ENCODE data around the gene B4GALT3. TPM values are rescaled to one million over a fixed set of nuclear protein-coding genes. Genes with fewer than 3 reads are reported as not detected.

Gene B4GALT3
- total and polyA plus RNA-seq, 9 donors, result 16.7 to 29.8 (median 23.3) TPM

DNA sequence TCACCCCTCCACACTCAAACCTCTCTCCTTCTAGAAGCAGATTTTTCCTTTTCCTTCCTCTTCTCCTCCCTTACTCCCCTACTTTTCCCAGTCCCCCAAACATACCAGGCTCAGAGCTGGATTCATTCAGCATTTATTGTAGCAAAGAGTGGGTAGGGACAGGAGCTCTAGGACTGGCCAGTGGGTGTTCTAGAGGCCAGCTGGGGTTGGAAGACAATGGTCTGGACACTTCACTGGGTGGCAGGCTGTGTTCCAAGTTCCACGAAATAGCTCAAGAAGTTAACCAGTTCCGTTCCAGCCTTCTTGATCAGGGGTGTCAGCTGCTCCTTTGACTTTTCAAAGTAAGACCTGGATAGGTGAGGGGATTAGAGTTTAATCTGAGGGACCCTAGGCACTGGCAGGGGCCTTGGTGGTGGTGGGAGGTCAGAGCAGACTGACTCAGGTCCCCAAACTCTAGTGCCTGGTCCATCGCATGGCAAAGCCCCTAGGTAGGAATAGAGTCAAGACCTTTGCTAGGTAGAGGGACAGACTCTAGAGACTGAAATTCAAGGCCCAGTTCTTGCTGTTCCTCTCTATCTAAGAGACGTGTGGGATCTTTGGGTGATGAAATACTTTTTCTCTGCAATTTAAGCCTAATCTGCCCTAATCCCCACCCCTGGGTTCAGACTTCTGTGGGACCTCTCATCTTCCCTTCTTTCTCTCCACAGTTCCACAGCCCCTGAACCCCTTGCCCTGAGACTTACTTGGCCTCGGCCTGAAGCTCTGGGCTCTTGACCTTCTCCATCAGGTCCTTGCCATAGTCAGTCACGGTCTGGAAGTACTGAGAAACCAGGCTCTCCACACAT is 45.1 kb upstream of the B4GALT3 start:
- 80% methylated on average over 2 of the region's 6 CpGs for WGBS (ENCODE audit: insufficient coverage)
- Histone ChIP-seq H3K9me3 (replicated peaks; ENCODE audit: control insufficient read depth, low read depth, low read length) (no peaks in the 10 kb centered on the region), H3K27ac (ENCODE audit: low read length) (no peak overlapping the region), H3K36me3 (ENCODE audit: control insufficient read depth, insufficient read depth, low read length) (no peaks in the 10 kb centered on the region), H3K27me3 (ENCODE audit: control insufficient read depth, insufficient read depth, low read length) (no peaks in the 10 kb centered on the region), H3K4me1 (ENCODE audit: control insufficient read depth, insufficient read depth, low read length) (peaks cover 21% of the 10 kb centered on the region), H3K4me3 (ENCODE audit: low read length) (no peak overlapping the region)
- DNase-seq, result no peak

DNA sequence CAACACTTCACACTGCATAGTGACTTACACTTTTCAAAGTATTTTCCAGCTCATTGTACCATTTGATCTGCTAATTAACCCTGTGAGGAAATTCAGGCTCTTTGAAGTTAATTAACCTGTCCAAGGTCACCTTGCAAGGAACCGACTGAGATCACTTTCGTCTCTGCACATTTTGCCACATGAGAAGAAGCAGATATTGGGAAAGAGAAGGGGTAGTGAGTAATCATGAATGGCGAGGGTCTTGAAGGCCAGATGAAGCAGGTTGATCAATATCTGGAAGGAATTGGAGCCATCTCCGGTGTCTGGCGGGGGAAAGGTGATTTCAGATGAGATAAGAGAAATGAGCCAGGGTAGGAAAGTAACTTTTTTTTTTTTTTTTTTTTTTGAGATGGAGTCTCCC is 42.7 kb upstream of the B4GALT3 start:
- no peak for DNase-seq
- Histone ChIP-seq H3K4me3 (ENCODE audit: low read length) (no peak overlapping the region), H3K4me1 (ENCODE audit: control insufficient read depth, insufficient read depth, low read length) (peaks cover 4% of the 10 kb centered on the region), H3K27me3 (ENCODE audit: control insufficient read depth, insufficient read depth, low read length) (no peaks in the 10 kb centered on the region), H3K36me3 (ENCODE audit: control insufficient read depth, insufficient read depth, low read length) (peaks cover under 1% of the 10 kb centered on the region), H3K27ac (ENCODE audit: low read length) (no peak overlapping the region), H3K9me3 (replicated peaks; ENCODE audit: control insufficient read depth, low read depth, low read length) (no peaks in the 10 kb centered on the region)
- WGBS (ENCODE audit: insufficient coverage), result 73% methylated on average over 3 of the region's 5 CpGs

DNA sequence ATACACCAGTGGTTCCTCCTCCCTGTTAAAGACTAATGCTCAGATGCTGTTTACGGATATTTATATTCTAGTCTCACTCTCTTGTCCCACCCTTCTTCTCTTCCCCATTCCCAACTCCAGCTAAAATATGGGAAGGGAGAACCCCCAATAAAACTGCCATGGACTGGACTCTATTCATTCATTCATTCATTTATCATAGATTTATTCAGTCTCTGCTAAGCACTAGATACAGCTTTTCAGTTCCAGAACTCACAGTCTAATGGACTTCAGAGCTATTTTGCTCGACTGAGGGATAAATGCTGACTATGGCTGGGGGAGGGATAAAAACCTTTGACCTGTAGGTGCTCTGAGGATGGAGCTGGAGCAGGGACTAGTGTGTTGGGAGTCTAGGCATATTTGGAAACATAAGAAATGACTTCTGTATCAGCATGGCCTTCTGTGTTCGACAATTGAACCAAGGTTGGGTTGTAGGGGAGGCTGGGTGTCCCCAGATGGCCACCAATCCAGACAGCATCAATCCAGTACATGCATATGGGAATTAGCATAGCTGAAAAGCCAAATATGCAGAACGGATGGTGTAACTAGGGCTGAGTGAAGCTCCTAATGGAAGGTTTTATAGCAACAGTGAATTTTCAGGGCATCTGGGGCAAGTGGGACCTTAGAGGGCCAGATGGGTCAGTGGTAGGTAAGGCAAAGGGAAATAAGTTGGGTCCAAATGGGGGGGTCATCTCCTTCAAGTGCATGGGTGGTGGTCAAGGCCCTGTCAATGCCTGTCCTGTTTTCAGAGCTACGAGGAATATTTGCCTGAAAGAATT is 42.0 kb upstream of the B4GALT3 start:
- peaks cover 4% of the 10 kb centered on the region for H3K36me3 ChIP-seq (ENCODE audit: control insufficient read depth, insufficient read depth, low read length)
- peaks cover 3% of the 10 kb centered on the region for H3K4me1 ChIP-seq (ENCODE audit: control insufficient read depth, insufficient read depth, low read length)
- no peak overlapping the region for H3K27ac ChIP-seq (ENCODE audit: low read length)
- 79% methylated on average over 4 of the region's 5 CpGs for WGBS (ENCODE audit: insufficient coverage)
- H3K4me3 ChIP-seq (ENCODE audit: low read length), result no peak overlapping the region
- no peaks in the 10 kb centered on the region for H3K27me3 ChIP-seq (ENCODE audit: control insufficient read depth, insufficient read depth, low read length)
- no peak for DNase-seq
- H3K9me3 ChIP-seq (replicated peaks; ENCODE audit: control insufficient read depth, low read depth, low read length), result no peaks in the 10 kb centered on the region

DNA sequence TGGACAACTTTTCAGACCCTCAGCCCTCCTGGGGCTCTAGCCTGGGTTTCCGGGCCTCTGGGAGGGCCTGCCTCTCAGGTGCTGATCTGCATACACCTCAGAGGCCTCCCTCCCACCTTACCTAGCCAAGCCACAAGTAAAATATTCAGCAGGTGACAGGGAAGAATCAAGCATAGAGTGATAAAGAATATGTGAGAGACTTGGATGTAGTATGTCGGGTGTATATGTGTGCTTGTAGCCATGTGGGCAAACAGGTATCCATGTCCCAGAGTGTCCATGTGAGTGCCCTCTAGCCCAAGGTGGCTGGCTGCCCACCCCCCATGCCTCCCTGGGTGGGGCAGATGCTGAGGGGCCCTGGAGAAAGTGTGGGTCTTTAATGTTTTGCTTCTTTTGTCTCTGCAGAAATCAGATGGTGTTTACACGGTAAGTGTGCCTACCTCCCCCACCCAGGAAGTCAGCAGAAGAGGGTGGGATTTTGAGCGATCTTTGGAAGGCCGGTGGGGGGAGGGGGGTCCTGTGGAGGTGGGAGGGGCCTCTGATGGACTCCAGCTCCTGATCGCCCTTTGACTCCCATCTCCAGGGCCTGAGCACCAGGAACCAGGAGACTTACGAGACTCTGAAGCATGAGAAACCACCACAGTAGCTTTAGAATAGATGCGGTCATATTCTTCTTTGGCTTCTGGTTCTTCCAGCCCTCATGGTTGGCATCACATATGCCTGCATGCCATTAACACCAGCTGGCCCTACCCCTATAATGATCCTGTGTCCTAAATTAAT is 41.2 kb upstream of the B4GALT3 start:
- no peak for DNase-seq

DNA sequence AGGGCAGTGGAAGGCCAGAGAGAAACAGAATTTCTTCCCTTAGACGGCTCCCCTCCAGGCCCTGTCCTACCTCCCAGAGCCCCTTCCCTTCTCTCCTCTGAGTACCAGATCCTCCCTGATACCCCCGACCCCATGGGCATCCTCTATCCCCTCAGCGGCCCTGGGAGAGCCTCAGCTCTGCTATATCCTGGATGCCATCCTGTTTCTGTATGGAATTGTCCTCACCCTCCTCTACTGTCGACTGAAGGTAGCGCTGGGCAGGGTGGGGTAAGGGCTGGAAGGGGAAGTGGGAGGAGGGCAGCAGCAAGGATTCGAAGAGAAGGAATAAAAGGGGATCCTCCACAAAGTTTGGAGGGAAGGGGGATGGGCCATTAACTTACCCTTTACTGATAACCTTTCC is 40.5 kb upstream of the B4GALT3 start:
- H3K27me3 ChIP-seq (ENCODE audit: control insufficient read depth, insufficient read depth, low read length), result no peaks in the 10 kb centered on the region
- no peaks in the 10 kb centered on the region for H3K9me3 ChIP-seq (replicated peaks; ENCODE audit: control insufficient read depth, low read depth, low read length)
- no peak for DNase-seq
- H3K27ac ChIP-seq (ENCODE audit: low read length), result no peak overlapping the region
- no peak overlapping the region for H3K4me3 ChIP-seq (ENCODE audit: low read length)
- WGBS (ENCODE audit: insufficient coverage), result 60% methylated on average over 1 of the region's 6 CpGs
- H3K36me3 ChIP-seq (ENCODE audit: control insufficient read depth, insufficient read depth, low read length), result peaks cover 19% of the 10 kb centered on the region
- H3K4me1 ChIP-seq (ENCODE audit: control insufficient read depth, insufficient read depth, low read length), result peaks cover 3% of the 10 kb centered on the region

More for the DNA sequence above, 41.2 kb upstream of the B4GALT3 start:
- Histone ChIP-seq H3K4me1 (ENCODE audit: control insufficient read depth, insufficient read depth, low read length) (peaks cover 3% of the 10 kb centered on the region), H3K9me3 (replicated peaks; ENCODE audit: control insufficient read depth, low read depth, low read length) (no peaks in the 10 kb centered on the region), H3K27ac (ENCODE audit: low read length) (no peak overlapping the region), H3K4me3 (ENCODE audit: low read length) (no peak overlapping the region), H3K27me3 (ENCODE audit: control insufficient read depth, insufficient read depth, low read length) (no peaks in the 10 kb centered on the region), H3K36me3 (ENCODE audit: control insufficient read depth, insufficient read depth, low read length) (peaks cover 12% of the 10 kb centered on the region)
- 86% methylated on average over 4 of the region's 8 CpGs for WGBS (ENCODE audit: insufficient coverage)

DNA sequence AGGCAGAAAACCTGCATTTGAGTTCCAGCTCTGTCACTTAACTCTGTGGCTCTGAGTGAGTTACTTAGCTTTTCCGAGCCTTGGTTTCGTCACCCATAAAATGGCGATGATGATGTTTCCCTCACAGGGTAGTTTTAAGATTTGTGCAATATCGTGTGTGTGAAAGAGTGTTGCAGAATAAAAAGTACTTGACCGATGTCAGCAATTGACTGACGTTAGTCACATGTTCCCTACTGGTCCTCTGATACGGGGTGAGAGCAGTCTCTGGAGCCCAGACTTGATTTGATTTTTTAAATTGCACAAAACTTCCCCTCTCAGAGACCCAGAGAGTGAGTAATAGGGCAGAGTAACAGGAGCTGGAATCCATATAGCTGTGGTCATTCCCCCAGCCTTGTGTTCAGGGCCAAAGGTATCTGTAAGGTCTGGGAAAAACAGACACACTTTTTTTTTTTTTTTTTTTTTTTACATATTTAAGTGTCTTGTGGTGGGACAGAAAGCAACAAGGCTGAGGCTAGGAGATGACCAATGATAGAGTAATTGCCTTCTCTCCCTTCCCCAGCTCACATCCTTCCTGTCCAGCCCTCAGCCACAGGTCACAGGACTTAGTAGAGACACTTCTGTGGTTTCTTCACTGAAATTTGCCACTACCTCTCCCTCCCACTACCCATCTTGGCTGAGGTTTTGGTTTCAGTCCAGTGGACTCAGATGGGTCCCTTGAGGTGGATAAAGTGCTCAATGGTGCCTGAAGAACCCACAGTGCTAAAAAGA is 39.8 kb upstream of the B4GALT3 start:
- Histone ChIP-seq H3K9me3 (replicated peaks; ENCODE audit: control insufficient read depth, low read depth, low read length) (no peaks in the 10 kb centered on the region), H3K27me3 (ENCODE audit: control insufficient read depth, insufficient read depth, low read length) (no peaks in the 10 kb centered on the region), H3K4me3 (ENCODE audit: low read length) (peak overlapping the region; percentile 25), H3K27ac (ENCODE audit: low read length) (peak overlapping the region; percentile 47), H3K36me3 (ENCODE audit: control insufficient read depth, insufficient read depth, low read length) (peaks cover 26% of the 10 kb centered on the region), H3K4me1 (ENCODE audit: control insufficient read depth, insufficient read depth, low read length) (peaks cover 3% of the 10 kb centered on the region)
- peak; percentile 29 for DNase-seq
- 43% methylated on average over 4 of the region's 7 CpGs for WGBS (ENCODE audit: insufficient coverage)

DNA sequence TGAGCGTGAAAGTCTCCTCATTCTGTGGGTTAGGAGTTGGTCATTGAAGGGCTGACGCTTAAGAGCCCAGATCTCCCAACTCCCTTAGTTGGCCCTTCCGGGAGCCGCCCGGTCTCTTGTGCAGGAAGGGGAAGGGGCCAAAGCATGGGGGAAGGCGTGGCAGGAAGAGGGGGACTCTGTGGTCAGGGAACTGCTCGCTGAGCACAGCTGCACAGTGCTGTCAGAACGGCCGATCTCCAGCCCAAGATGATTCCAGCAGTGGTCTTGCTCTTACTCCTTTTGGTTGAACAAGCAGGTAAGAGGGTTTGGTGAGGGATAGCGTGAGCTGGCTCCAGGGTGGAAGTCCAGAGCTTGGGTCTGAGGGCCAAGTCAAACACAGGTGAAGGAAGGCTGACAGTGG is 37.8 kb upstream of the B4GALT3 start, which contains the start of gene FCER1G:
Gene FCER1G (plus strand): TSS at position 220 of the 400 bp plus-strand sequence. CDS start 27 bp downstream, at position 247.
- Histone ChIP-seq H3K27me3 (ENCODE audit: control insufficient read depth, insufficient read depth, low read length) (no peaks in the 10 kb centered on the region), H3K36me3 (ENCODE audit: control insufficient read depth, insufficient read depth, low read length) (peaks cover 45% of the 10 kb centered on the region), H3K4me3 (ENCODE audit: low read length) (peak within 1 kb of the TSS; percentile 34), H3K9me3 (replicated peaks; ENCODE audit: control insufficient read depth, low read depth, low read length) (no peaks in the 10 kb centered on the region), H3K27ac (ENCODE audit: low read length) (peak within 1 kb of the TSS; percentile 20), H3K4me1 (ENCODE audit: control insufficient read depth, insufficient read depth, low read length) (peaks cover 3% of the 10 kb centered on the region)
- DNase-seq, result peak; percentile 69
- WGBS (ENCODE audit: insufficient coverage), result 48% methylated on average over 8 of the region's 10 CpGs

DNA sequence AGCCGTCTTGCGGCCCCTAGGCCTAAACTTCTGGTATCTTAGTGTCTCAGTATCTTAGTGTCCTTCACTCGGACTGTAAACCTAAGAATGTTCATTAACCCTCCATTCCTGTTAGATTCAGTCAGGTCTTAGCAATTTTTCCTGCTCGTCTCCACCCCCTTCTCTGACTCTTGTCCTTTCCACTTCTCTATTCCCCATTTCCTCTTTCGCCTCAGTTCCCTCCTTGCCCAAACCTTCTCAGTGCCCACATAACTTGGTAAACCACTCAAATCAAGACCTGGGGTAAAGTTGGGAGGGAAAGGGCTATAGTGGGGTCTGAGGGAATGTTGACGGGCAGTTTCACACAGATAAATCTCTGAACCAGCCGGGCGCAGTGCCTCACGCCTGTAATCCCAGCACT is 37.1 kb upstream of the B4GALT3 start:
- 82% methylated on average over 5 of the region's 9 CpGs for WGBS (ENCODE audit: insufficient coverage)
- H3K9me3 ChIP-seq (replicated peaks; ENCODE audit: control insufficient read depth, low read depth, low read length), result no peaks in the 10 kb centered on the region

DNA sequence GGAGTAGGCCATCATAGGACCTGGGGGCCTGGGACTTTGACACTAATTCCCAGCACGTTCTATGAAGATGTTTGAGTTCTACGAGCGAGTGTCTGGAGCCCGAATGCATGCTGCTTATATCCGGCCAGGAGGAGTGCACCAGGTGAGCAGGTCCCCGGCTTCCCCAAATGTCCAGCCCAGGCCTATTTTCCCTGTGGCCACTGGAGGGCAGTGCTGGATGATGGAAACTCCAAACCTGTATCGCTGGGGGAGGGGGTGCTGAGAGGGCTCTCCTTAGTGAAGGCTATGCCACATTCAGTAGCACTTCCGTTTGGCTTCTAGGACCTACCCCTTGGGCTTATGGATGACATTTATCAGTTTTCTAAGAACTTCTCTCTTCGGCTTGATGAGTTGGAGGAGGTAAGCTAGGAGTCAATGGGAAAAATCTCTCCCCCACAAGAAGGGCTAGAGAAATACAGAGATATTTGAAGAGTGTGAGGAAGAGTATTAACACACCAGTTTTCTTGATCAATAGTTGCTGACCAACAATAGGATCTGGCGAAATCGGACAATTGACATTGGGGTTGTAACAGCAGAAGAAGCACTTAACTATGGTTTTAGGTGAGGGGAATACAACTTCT is 32.6 kb upstream of the B4GALT3 start:
- no peak overlapping the region for H3K27ac ChIP-seq (ENCODE audit: low read length)
- H3K36me3 ChIP-seq (ENCODE audit: control insufficient read depth, insufficient read depth, low read length), result peaks cover 70% of the 10 kb centered on the region
- no peaks in the 10 kb centered on the region for H3K4me1 ChIP-seq (ENCODE audit: control insufficient read depth, insufficient read depth, low read length)
- H3K9me3 ChIP-seq (replicated peaks; ENCODE audit: control insufficient read depth, low read depth, low read length), result no peaks in the 10 kb centered on the region
- 35% methylated on average over 6 of the region's 11 CpGs for WGBS (ENCODE audit: insufficient coverage)
- H3K4me3 ChIP-seq (ENCODE audit: low read length), result no peak overlapping the region
- no peaks in the 10 kb centered on the region for H3K27me3 ChIP-seq (ENCODE audit: control insufficient read depth, insufficient read depth, low read length)
- DNase-seq, result peak; percentile 76

More for the DNA sequence above, 37.1 kb upstream of the B4GALT3 start:
- H3K27me3 ChIP-seq (ENCODE audit: control insufficient read depth, insufficient read depth, low read length), result no peaks in the 10 kb centered on the region
- DNase-seq, result no peak
- H3K4me1 ChIP-seq (ENCODE audit: control insufficient read depth, insufficient read depth, low read length), result peaks cover 3% of the 10 kb centered on the region
- H3K4me3 ChIP-seq (ENCODE audit: low read length), result no peak overlapping the region
- no peak overlapping the region for H3K27ac ChIP-seq (ENCODE audit: low read length)
- H3K36me3 ChIP-seq (ENCODE audit: control insufficient read depth, insufficient read depth, low read length), result peaks cover 52% of the 10 kb centered on the region
